CD4-positive, alpha-beta T cell treated with Interleukin-4 for 4 hours (primary cell): Measurements from ENCODE around the gene HSFX1.

Experiments
- DNase-seq: peaks from one replicate; pipeline ENCODE4 v3.0.0-alpha.2; 2020

The HSFX1 gene

DNA sequence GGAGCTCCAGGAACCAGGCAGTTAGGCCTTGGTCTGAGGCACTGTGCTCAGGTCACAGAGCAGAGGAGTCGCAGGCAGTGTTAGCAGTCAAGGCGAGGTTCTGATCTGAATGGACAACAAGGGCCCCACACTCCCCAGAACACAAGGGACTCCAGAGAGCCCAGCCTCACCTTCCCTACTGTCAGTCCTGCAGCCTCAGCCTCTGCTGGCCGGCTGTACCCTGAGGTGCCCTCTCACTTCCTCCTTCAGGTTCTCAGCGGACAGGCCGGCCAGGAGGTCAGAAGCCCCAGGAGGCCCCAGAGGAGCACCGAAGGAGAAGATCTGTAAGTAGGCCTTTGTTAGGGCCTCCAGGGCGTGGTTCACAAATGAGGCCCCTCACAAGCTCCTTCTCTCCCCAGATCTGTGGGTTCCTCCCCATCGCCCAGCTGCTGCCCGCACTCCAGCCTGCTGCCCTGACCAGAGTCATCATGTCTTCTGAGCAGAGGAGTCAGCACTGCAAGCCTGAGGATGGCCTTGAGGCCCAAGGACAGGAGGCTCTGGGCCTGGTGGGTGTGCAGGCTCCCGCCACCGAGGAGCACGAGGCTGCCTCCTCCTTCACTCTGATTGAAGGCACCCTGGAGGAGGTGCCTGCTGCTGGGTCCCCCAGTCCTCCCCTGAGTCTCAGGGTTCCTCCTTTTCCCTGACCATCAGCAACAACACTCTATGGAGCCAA lies 34.0 kb downstream of the HSFX1 start:
- DNase-seq: no peak

GRCh38 chrX:149818652-149819051 lies 44.8 kb downstream of the HSFX1 start:
- DNase-seq: no peak

- DNase-seq: no peak
Measured at GRCh38 chrX:149819371-149819770, 45.5 kb downstream of the HSFX1 start.

DNA sequence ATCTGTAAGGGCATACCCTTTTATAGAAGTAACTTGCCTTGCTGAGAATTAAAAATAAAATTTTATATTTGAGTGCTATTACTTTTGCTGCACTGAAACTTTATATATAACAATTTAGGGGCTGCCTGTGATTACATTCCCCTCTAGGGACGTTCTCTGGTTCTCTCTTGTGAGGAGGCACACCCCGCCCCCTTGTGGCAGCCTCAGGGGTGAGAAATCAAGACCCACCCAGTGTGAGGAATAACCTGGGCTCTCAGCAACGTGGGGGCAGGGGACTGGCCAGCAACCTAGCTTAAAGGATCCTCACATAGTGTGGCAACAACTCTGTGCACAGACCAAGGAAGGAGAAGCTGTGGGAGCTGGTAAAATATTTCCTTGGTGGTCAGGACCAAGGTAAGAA lies 51.6 kb downstream of the HSFX1 start:
- DNase-seq: peak; percentile 30
